ENCODE measurements around the gene UNC45B. TPM values are rescaled to one million over a fixed set of nuclear protein-coding genes. Genes with fewer than 3 reads are reported as not detected.

The UNC45B gene
- polyA plus RNA-seq, 1 donor (not counting 4 experiments of a cell fraction or from before 2014, with no cell fraction given) = 0.03 TPM

GRCh38 chr17:35101036-35101435 lies 46.6 kb upstream of the UNC45B start:
- Histone ChIP-seq H3K27ac (ENCODE audit: control insufficient read depth, insufficient read depth, low read length) (no peak overlapping the region), H3K79me2 (ENCODE audit: control insufficient read depth, insufficient read depth, low read length) (no peaks in the 10 kb centered on the region), H3K9me3 (ENCODE audit: control insufficient read depth, low read depth, low read length) (no peaks in the 10 kb centered on the region), H3K9ac (ENCODE audit: control insufficient read depth, extremely low read depth, insufficient read depth, low read length) (no peak overlapping the region), H3K4me1 (ENCODE audit: control insufficient read depth, extremely low read depth, insufficient read depth, low read length) (no peaks in the 10 kb centered on the region), H3K36me3 (ENCODE audit: control insufficient read depth in 2 of 2, extremely low read depth in 1 of 2, insufficient read depth in 2 of 2, low read length in 2 of 2) (peaks cover 1 to 3% of the 10 kb centered on the region in 2 experiments), H2AFZ (ENCODE audit: control insufficient read depth, low read length) (no peak overlapping the region), H4K20me1 (ENCODE audit: control insufficient read depth, extremely low read depth, insufficient read depth, low read length) (no peaks in the 10 kb centered on the region), H3K27me3 (ENCODE audit: control insufficient read depth, extremely low read depth, insufficient read depth, low read length) (no peaks in the 10 kb centered on the region), H3K4me2 (ENCODE audit: control insufficient read depth, extremely low read depth, insufficient read depth, low read depth, low read length) (no peak overlapping the region), H3K4me3 (ENCODE audit: control insufficient read depth in 2 of 3, extremely low read depth in 1 of 3, insufficient read depth in 2 of 3, low read depth in 1 of 3, low read length in 3 of 3) (no peak overlapping the region), H3K9me1 (ENCODE audit: control insufficient read depth, extremely low read depth, insufficient read depth, low read length) (no peaks in the 10 kb centered on the region)
- FAIRE-seq (no peak), DNase-seq (ENCODE audit: low read depth, low spot score) (no peak)
- dilution Hi-C loops (cut with MboI; ENCODE audit: extremely low pct_ligation_motif_present, low sequenced_read_pairs) = no loop called here
- TF ChIP-seq, protein P1, sequence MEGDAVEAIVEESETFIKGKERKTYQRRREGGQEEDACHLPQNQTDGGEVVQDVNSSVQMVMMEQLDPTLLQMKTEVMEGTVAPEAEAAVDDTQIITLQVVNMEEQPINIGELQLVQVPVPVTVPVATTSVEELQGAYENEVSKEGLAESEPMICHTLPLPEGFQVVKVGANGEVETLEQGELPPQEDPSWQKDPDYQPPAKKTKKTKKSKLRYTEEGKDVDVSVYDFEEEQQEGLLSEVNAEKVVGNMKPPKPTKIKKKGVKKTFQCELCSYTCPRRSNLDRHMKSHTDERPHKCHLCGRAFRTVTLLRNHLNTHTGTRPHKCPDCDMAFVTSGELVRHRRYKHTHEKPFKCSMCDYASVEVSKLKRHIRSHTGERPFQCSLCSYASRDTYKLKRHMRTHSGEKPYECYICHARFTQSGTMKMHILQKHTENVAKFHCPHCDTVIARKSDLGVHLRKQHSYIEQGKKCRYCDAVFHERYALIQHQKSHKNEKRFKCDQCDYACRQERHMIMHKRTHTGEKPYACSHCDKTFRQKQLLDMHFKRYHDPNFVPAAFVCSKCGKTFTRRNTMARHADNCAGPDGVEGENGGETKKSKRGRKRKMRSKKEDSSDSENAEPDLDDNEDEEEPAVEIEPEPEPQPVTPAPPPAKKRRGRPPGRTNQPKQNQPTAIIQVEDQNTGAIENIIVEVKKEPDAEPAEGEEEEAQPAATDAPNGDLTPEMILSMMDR (optimal IDR thresholded peaks at IDR 0.05 in 1 of 3, IDR thresholded peaks at IDR 0.05 in 1 of 3, conservative IDR thresholded peaks at IDR 0.05 in 1 of 3; ENCODE audit: extremely low read depth in 1 of 3, insufficient read depth in 2 of 3, low read length in 3 of 3) = no peak
- no peak for TF ChIP-seq EZH2 (IDR thresholded peaks at IDR 0.05; ENCODE audit: low read length)

- H3K36me3 ChIP-seq (ENCODE audit: control insufficient read depth in 2 of 2, extremely low read depth in 1 of 2, insufficient read depth in 2 of 2, low read length in 2 of 2) = peaks cover 3 to 4% of the 10 kb centered on the region in 2 experiments
- DNase-seq (ENCODE audit: low read depth, low spot score) = no peak
- H3K4me1 ChIP-seq (ENCODE audit: control insufficient read depth, extremely low read depth, insufficient read depth, low read length) = no peaks in the 10 kb centered on the region
- H4K20me1 ChIP-seq (ENCODE audit: control insufficient read depth, extremely low read depth, insufficient read depth, low read length) = no peaks in the 10 kb centered on the region
- no peaks in the 10 kb centered on the region for H3K9me3 ChIP-seq (ENCODE audit: control insufficient read depth, low read depth, low read length)
- no peak overlapping the region for H3K4me2 ChIP-seq (ENCODE audit: control insufficient read depth, extremely low read depth, insufficient read depth, low read depth, low read length)
- H3K4me3 ChIP-seq (ENCODE audit: control insufficient read depth in 2 of 3, extremely low read depth in 1 of 3, insufficient read depth in 2 of 3, low read depth in 1 of 3, low read length in 3 of 3) = no peak overlapping the region
- no peaks in the 10 kb centered on the region for H3K9me1 ChIP-seq (ENCODE audit: control insufficient read depth, extremely low read depth, insufficient read depth, low read length)
- H2AFZ ChIP-seq (ENCODE audit: control insufficient read depth, low read length) = no peak overlapping the region
- dilution Hi-C loops (cut with MboI; ENCODE audit: extremely low pct_ligation_motif_present, low sequenced_read_pairs) = no loop called here
- TF ChIP-seq, protein P1 (optimal IDR thresholded peaks at IDR 0.05 in 1 of 3, IDR thresholded peaks at IDR 0.05 in 1 of 3, conservative IDR thresholded peaks at IDR 0.05 in 1 of 3; ENCODE audit: extremely low read depth in 1 of 3, insufficient read depth in 2 of 3, low read length in 3 of 3) = no peak
- TF ChIP-seq EZH2 (IDR thresholded peaks at IDR 0.05; ENCODE audit: low read length) = no peak
- H3K79me2 ChIP-seq (ENCODE audit: control insufficient read depth, insufficient read depth, low read length) = no peaks in the 10 kb centered on the region
- no peak overlapping the region for H3K27ac ChIP-seq (ENCODE audit: control insufficient read depth, insufficient read depth, low read length)
- no peak for FAIRE-seq
- no peaks in the 10 kb centered on the region for H3K27me3 ChIP-seq (ENCODE audit: control insufficient read depth, extremely low read depth, insufficient read depth, low read length)
- H3K9ac ChIP-seq (ENCODE audit: control insufficient read depth, extremely low read depth, insufficient read depth, low read length) = no peak overlapping the region
These were observed 45.9 kb upstream of the UNC45B start for GRCh38 chr17:35101725-35102124.
